ENCODE results near the gene LPAR5. TPM values are rescaled to one million over a fixed set of nuclear protein-coding genes. Genes with fewer than 3 reads are reported as not detected.

LPAR5 gene
- total RNA-seq, 4 donors from 2014 or later, result 18.7 to 36.2 (median 25.3) TPM

GRCh38 chr12:6618483-6619225, 17.1 kb downstream of the LPAR5 start:
- H3K9me3 ChIP-seq, result no peaks in the 10 kb centered on the region
- TF ChIP-seq, protein P1, sequence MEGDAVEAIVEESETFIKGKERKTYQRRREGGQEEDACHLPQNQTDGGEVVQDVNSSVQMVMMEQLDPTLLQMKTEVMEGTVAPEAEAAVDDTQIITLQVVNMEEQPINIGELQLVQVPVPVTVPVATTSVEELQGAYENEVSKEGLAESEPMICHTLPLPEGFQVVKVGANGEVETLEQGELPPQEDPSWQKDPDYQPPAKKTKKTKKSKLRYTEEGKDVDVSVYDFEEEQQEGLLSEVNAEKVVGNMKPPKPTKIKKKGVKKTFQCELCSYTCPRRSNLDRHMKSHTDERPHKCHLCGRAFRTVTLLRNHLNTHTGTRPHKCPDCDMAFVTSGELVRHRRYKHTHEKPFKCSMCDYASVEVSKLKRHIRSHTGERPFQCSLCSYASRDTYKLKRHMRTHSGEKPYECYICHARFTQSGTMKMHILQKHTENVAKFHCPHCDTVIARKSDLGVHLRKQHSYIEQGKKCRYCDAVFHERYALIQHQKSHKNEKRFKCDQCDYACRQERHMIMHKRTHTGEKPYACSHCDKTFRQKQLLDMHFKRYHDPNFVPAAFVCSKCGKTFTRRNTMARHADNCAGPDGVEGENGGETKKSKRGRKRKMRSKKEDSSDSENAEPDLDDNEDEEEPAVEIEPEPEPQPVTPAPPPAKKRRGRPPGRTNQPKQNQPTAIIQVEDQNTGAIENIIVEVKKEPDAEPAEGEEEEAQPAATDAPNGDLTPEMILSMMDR (IDR thresholded peaks at IDR 0.05), result peak in 1 of 6 experiments; percentile 4
- TF ChIP-seq POLR2A (IDR thresholded peaks at IDR 0.05), result no peak
- H3K4me1 ChIP-seq, result peaks cover 0 to 6% (median 3%) of the 10 kb centered on the region in 4 donors
- DNase-seq, result no peak
- H3K27me3 ChIP-seq, result no peaks in the 10 kb centered on the region
- peaks cover 0 to 21% (median 0%) of the 10 kb centered on the region in 3 donors for H3K36me3 ChIP-seq
- no peak overlapping the region for H3K27ac ChIP-seq
- no peak overlapping the region for H3K4me3 ChIP-seq

GRCh38 chr12:6615802-6616201, 20.0 kb downstream of the LPAR5 start:
- Histone ChIP-seq H3K27me3 (no peaks in the 10 kb centered on the region), H3K4me3 (no peak overlapping the region), H3K4me1 (peaks cover 12 to 29% (median 20%) of the 10 kb centered on the region in 4 donors), H3K36me3 (peaks cover 0 to 15% (median 0%) of the 10 kb centered on the region in 3 donors), H3K27ac (no peak overlapping the region), H3K9me3 (no peaks in the 10 kb centered on the region)
- DNase-seq, result no peak
- TF ChIP-seq POLR2A (IDR thresholded peaks at IDR 0.05), result no peak
- TF ChIP-seq, protein P1 (IDR thresholded peaks at IDR 0.05), result no peak

DNA sequence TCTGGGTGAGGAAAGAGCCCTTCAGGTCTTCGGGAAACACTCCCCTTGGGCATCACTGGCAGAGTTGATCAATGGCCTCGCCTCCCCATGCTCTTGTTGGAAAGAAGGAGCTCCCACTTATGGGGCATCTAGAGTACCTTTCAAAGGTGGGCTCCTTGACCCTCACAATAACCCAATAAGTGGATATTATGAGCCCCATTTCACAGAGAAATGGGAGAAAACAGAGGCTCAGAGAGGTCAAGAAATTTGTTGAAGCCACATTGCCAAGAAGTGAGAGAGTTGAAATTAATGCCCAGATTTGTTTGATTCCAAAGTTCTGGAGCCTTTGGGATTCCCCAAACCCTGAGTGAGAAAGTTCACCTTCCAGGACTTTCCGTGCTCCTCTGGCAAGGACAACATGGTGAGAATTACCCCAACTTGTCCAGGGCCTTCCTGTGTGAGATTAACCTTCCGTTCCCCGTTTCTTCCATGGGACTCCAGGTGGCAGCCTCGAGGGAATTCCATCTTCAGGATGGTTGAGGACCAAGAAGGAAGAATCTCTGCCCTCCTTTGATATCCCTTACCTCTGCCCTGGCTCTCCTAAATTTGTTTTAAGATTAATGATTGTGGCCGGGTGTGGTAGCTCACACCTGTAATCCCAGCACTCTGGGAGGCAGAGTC, 21.1 kb downstream of the LPAR5 start:
- Histone ChIP-seq H3K36me3 (peaks cover 0 to 3% (median 0%) of the 10 kb centered on the region in 3 donors), H3K9me3 (no peaks in the 10 kb centered on the region), H3K4me3 (no peak overlapping the region), H3K4me1 (peaks cover 12 to 29% (median 20%) of the 10 kb centered on the region in 4 donors), H3K27ac (peak overlapping the region; percentile 76 to 95 (median 86)), H3K27me3 (no peaks in the 10 kb centered on the region)
- DNase-seq, result no peak
- no peak for TF ChIP-seq POLR2A (IDR thresholded peaks at IDR 0.05)
- TF ChIP-seq, protein P1 (IDR thresholded peaks at IDR 0.05), result peak in 2 of 6 experiments; percentile 28 to 36

- Histone ChIP-seq H3K27ac (peak overlapping the region; percentile 76 to 95 (median 86)), H3K36me3 (no peaks in the 10 kb centered on the region), H3K4me3 (no peak overlapping the region), H3K9me3 (no peaks in the 10 kb centered on the region), H3K27me3 (no peaks in the 10 kb centered on the region), H3K4me1 (peaks cover 12 to 29% (median 20%) of the 10 kb centered on the region in 4 donors)
- TF ChIP-seq POLR2A (IDR thresholded peaks at IDR 0.05), result peak; percentile 14 to 42
- TF ChIP-seq, protein P1 (IDR thresholded peaks at IDR 0.05), result peak in 1 of 6 experiments; percentile 7
- peak; percentile 80 to 92 (median 90) for DNase-seq
These were observed 21.8 kb downstream of the LPAR5 start for GRCh38 chr12:6613776-6614512.

GRCh38 chr12:6613015-6613775, 22.6 kb downstream of the LPAR5 start:
- Histone ChIP-seq H3K36me3 (no peaks in the 10 kb centered on the region), H3K27ac (peak overlapping the region; percentile 76 to 95 (median 86)), H3K4me3 (peak overlapping the region; percentile 0 to 38 (median 17)), H3K9me3 (no peaks in the 10 kb centered on the region), H3K27me3 (no peaks in the 10 kb centered on the region), H3K4me1 (peaks cover 12 to 29% (median 21%) of the 10 kb centered on the region in 4 donors)
- peak; percentile 68 to 85 (median 72) for DNase-seq
- TF ChIP-seq POLR2A (IDR thresholded peaks at IDR 0.05), result no peak
- TF ChIP-seq, protein P1 (IDR thresholded peaks at IDR 0.05), result no peak

All from Peyer's patch (tissue), 4 donors.